M059J (cell line): ENCODE measurements around the gene SMURF1. TPM values are rescaled to one million over a fixed set of nuclear protein-coding genes. Genes with fewer than 3 reads are reported as not detected.
"Not testable (repeated sequence)": the region's sequence is repeated elsewhere in the genome, so short reads cannot be mapped to it uniquely, and the experiment has no call there.

Experiments
- DNase-seq: peaks from one replicate; pipeline ENCODE4 v3.0.0-alpha.2; 2012; ENCODE audit warnings: low read depth
- total RNA-seq: library from RNA; depleted of rRNA; stranded (reverse); fragments of >200 nt; shearing (Covaris generic); gene quantifications from 2 replicates; pipeline ENCODE4 v1.2.3, GENCODE V29; 2014

The SMURF1 gene
- total RNA-seq, 1 experiment from 2014 or later: 21.1 TPM

DNA sequence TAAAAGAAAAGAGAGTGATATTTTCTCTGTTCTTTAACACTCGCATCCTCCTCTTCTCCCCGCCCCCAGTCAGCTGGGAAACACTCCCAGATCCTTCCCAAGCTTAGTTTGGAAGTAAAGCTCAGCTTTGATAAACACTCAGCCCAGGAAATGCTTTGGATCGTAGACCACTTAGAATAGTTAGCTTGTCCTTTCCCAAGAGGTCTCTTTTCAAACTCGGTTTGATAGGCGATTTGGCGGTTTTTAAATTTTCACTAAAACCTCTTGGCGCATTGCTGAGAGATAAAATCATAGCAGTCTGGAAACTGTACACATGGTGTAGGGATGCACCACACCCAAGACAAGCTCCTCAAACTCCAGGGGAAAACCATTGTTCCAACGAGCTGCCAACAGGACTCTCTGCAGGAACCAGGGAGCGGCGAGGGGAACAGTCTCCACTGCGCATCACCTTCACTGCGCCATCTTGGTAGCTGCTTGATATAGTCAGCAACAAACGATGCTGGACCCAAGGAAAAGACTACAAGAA, 22.3 kb downstream of the SMURF1 start:
- DNase-seq: no peak

GRCh38 chr7:99120916-99121315, 23.0 kb downstream of the SMURF1 start:
- no peak for DNase-seq

DNA sequence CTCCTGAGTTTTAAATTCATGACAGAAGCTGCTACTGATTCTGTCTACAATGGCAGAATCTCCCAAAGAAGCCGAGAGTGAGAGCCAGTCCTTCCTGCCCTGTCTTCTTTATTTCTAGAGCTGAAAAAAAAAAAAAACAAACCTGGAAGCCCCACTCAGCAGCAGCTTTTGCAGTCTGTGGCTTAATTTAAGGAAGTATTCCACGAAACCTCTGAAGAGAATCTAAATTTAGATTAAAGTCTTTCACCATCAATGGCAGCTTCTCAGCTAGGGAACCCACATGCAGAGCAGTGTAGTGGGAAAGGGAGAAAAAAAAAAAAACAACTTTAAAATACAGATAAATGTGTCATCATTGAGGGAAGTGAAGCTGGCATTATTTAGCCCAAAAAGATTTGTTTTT, 23.4 kb downstream of the SMURF1 start:
- no peak for DNase-seq

GRCh38 chr7:99118077-99118476, 25.8 kb downstream of the SMURF1 start:
- no peak for DNase-seq

DNA sequence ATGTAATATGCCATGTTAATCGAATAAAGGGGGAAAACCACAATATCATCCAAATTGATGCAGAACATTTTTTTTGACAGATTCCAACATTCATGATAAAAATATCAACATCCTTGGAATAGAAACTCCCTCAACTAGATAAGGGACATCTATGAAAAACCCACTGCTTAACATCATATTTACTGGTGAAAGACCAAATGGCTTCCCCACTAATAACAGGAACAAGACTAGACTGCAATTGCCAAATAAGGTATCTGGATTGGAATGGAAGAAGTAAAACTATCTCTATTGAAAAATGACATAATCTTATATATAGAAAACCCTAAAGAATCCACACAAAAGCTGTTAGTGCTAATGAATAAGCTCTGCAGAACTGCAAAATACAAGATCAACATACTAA, 27.8 kb downstream of the SMURF1 start:
- no peak for DNase-seq

DNA sequence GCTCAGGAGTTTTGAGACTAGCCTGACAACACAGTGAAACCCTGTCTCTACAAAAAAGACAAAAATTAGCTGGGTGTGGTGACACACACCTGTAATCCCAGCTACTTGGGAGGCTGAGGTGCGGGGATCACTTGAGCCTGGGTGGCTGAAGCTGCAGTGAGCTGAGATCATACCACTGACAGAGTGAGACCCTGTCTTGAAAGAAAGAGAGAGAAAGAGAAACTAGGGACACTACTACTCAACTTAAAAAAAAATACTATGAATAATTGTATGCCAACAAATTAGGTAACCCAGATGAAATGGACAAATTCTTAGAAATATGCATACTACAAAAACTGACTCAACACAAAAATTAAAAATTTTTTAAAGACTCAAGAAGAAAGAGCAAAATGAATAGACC, 28.5 kb downstream of the SMURF1 start:
- no peak for DNase-seq

GRCh38 chr7:99112979-99113378, 30.9 kb downstream of the SMURF1 start:
- DNase-seq: no peak

GRCh38 chr7:99112097-99112496, 31.8 kb downstream of the SMURF1 start:
- peak; percentile 79 for DNase-seq

GRCh38 chr7:99111591-99111990, 32.3 kb downstream of the SMURF1 start:
- peak; percentile 35 for DNase-seq

GRCh38 chr7:99109108-99110051, 34.5 kb downstream of the SMURF1 start:
- DNase-seq: peak; percentile 57

DNA sequence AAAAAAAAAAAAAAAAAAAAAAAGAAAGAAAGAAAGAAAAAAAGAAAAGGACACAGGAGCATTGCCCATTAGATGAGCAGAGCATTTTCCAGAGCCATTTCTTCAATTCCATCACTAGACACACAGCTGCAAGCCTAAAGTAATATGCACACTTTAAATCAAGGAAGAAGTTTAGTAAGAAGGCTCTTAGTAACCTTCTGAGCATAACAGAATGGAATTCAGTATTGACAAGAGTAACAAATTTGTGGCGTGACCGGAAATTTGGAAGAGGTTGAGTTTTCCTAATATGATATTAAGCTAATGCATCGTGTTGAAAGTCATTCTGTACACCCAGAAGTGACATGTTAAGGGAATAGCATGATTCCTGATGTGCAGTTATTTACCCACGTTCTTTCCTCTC, 35.3 kb downstream of the SMURF1 start:
- DNase-seq: peak; percentile 24

DNA sequence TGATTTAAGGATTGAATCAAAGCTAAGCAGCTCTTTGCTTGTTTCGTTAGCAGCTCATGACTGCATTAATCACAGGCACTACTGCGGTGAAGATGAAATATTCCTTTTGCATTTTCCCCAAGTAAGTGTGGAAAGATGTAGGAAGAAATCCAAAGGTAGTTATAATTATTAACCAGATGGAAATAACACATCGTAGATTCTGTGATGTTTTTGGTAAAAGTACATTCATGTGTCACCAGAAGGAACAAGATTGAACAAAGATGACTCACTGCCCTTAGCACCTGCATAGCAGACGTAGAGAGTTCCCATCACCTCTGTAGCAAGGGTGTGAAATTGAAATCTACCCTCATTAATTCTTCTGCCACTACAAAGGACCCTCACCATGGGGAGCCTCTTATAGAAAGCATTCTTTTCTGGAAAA, 37.1 kb downstream of the SMURF1 start:
- peak; percentile 36 for DNase-seq

- no peak for DNase-seq
These were observed 37.5 kb downstream of the SMURF1 start for GRCh38 chr7:99106411-99106810.

DNA sequence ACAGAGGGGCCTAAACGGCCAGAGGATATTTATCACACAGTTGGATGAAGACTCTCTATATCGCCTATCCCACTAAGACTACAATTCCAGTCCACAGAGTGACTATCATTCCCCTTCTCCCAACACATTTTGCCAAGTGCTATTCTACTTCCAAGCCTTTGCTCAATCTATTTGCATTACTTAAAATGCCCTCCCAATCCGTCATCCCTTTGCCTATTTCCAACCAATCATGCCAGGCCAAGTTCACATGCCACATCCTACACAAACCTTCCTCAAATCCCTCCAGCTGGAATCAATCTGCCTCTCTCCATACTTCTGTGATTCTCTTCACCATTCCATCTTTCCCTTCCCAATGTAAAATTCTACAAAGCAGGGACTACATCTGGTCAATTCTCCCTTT, 38.2 kb downstream of the SMURF1 start:
- no peak for DNase-seq

DNA sequence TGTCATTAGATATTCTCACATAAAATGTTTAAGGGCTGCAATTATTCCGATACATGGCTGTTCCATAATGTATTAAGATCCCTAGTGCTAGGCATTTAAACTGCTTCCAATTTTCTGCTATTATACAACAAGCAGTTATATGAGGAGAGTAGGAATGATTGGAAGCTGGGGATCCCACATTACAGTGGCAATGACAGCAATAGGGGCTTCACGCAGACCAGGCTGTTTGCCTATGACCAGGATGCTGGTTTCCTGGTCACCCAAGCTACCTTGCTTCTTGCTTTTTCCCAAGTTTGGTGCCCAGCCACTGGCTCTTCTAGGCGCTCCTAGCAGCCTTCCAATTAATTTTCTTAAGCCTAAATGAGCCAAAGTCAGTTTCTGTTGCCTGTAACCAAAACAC, 39.3 kb downstream of the SMURF1 start:
- DNase-seq: no peak

DNA sequence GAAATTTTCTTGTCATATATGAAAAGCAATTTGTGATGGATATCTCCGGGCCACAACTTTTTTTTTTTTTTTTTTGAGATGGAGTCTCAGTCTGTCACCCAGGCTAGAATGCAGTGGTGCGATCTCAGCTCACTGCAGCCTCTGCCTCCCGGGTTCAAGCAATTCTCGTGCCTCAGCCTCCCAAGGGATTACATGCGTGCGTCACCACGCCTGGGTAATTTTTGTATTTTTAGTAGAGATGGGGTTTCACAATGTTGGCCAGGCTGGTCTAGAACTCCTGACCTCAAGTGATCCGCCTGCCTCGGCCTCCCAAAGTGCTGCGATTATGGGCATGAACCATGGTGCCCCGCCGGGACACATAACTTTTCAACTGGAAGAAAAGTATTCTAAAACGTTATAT, 40.1 kb downstream of the SMURF1 start:
- not testable (repeated sequence) for DNase-seq

- peak; percentile 64 for DNase-seq
These were observed 40.9 kb downstream of the SMURF1 start for GRCh38 chr7:99102809-99103690.

DNA sequence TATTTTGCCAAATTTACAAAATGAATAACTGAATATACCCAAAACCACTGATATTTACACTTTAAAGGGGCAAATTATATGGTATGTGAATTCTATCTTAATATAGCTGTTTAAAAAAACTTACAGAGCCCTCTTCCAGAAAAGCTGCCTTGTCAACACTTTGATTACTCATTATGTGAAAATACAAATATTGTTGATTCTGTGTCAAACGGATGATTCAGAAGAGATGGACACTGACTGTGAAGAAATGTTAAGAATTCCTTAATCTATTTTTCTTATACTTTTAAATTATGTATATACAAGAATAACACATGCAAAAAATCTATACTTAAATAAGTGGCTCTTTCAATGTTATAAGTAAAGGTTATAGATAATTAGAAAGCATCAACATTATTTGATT, 41.5 kb downstream of the SMURF1 start:
- DNase-seq: no peak

- DNase-seq: not testable (repeated sequence)
These were observed 42.4 kb downstream of the SMURF1 start for GRCh38 chr7:99101516-99101915.

DNA sequence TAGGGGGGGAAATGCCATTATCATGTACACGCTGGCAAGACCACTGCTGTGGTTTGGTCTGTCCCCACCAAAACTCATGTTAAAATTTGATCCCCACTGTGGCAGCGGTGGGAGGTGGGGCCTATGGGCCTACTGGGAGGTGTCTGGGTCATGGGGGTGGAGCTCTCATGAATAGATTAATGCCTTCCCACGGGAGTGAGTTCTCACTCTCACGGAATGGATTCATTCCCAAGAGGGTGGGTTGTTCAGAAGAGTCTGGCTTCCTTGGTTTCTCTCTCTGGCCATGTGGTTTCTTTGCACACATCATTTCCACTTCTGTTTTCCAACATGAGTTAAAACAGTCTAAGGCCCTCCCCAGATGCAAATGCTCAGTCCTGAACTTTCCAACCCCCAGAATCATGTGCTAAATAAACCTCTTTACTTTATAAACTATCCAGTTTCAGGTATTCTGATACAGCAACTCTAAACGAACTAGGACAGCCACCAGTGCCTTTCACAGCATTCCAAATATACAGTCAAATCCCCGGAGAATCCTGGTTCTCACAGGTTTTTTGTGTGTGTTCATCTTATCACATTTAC, 44.3 kb downstream of the SMURF1 start:
- no peak for DNase-seq

GRCh38 chr7:99098824-99099498, 44.9 kb downstream of the SMURF1 start:
- peak; percentile 70 for DNase-seq
